ENCODE data around the gene KCNQ1OT1.

- TF ChIP-seq CTCF (IDR thresholded peaks at IDR 0.05) (no peak), EP300 (IDR thresholded peaks at IDR 0.05) (no peak), POLR2A (IDR thresholded peaks at IDR 0.05) (no peak)
These were observed 3.3 kb downstream of the KCNQ1OT1 start for GRCh38 chr11:2696455-2696854.
